ENCODE results near the gene SH3GL3.

DNA sequence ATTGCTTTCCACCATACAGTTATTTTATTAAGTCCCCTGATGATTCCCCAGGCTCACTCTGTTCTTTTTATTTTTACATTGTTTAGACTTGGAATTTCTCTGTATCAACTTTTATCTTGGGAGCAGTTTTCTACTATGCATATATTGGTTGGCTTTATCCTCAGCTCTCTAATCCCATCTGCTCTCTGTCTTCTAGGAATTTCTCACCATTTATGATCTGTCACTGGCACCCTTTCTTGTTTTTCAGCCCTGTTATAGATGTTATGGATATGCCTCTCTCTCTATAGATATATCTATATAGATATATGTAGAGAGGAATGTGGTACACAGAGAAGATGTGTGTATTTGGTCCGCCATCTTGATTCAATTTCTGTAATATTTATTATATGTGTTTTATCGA, 90.5 kb downstream of the SH3GL3 start:
- TF ChIP-seq, protein P1, sequence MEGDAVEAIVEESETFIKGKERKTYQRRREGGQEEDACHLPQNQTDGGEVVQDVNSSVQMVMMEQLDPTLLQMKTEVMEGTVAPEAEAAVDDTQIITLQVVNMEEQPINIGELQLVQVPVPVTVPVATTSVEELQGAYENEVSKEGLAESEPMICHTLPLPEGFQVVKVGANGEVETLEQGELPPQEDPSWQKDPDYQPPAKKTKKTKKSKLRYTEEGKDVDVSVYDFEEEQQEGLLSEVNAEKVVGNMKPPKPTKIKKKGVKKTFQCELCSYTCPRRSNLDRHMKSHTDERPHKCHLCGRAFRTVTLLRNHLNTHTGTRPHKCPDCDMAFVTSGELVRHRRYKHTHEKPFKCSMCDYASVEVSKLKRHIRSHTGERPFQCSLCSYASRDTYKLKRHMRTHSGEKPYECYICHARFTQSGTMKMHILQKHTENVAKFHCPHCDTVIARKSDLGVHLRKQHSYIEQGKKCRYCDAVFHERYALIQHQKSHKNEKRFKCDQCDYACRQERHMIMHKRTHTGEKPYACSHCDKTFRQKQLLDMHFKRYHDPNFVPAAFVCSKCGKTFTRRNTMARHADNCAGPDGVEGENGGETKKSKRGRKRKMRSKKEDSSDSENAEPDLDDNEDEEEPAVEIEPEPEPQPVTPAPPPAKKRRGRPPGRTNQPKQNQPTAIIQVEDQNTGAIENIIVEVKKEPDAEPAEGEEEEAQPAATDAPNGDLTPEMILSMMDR (conservative IDR thresholded peaks at IDR 0.05 in 1 of 2, IDR thresholded peaks at IDR 0.05 in 1 of 2; ENCODE audit: extremely low read depth in 1 of 2, insufficient read depth in 1 of 2, low read depth in 1 of 2, low read length in 2 of 2) = no peak
- TF ChIP-seq EZH2 (IDR thresholded peaks at IDR 0.05; ENCODE audit: borderline replicate concordance, low read length) = no peak

Measured in mammary epithelial cell (primary cell).